ENCODE measurements around the gene ZBTB34. TPM values are rescaled to one million over a fixed set of nuclear protein-coding genes. Genes with fewer than 3 reads are reported as not detected.

Gene ZBTB34
- total and polyA plus RNA-seq, 4 donors = 1.1 to 9.5 (median 3.4) TPM

DNA sequence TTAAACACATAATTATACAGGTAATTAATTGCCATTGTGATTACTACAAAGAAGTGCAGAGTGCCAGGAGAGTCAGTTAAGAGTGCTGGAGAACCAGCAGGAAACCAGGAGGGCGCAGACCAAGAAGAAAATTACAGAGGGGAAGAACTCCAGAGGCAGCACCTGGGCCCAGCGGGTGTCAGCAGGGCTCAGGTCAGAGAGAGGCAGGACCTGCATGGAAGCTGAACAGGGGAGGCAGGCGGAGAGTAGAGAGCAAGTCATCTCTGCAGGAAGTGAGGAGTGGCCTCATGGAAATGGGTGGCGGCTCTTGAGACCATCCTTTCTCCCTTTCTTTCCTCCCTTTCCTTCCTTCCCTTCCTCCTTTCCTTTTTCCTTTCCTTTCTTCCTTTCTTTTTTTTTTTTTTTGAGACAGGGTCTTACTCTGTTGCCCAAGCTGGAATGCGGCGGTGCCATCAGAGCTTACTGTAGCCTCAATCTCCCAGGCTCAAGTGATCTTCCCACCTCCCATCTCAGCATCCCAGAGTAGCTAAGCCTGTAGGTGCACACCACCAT is 4.0 kb upstream of the ZBTB34 start:
- Histone ChIP-seq H3K9me3 (ENCODE audit: control insufficient read depth in 4 of 4, low read length in 3 of 4) (no peaks in the 10 kb centered on the region), H3K4me3 (ENCODE audit: low read depth in 1 of 3, low read length in 3 of 3) (no peak overlapping the region), H3K36me3 (ENCODE audit: control insufficient read depth in 4 of 4, insufficient read depth in 3 of 4, low read depth in 1 of 4, low read length in 3 of 4) (no peaks in the 10 kb centered on the region), H3K27ac (ENCODE audit: low read depth in 1 of 2, low read length in 2 of 2) (no peak overlapping the region), H3K9ac (ENCODE audit: low read depth in 1 of 2, low read length in 2 of 2) (no peak overlapping the region), H3K27me3 (ENCODE audit: control insufficient read depth in 4 of 4, insufficient read depth in 4 of 4, low read length in 3 of 4) (no peaks in the 10 kb centered on the region), H3K4me1 (ENCODE audit: control insufficient read depth in 4 of 4, insufficient read depth in 4 of 4, low read length in 3 of 4) (peaks cover 4 to 17% (median 11%) of the 10 kb centered on the region in 4 donors)
- 90% methylated on average over 6 of the region's 6 CpGs for WGBS
- TF ChIP-seq, protein P1, sequence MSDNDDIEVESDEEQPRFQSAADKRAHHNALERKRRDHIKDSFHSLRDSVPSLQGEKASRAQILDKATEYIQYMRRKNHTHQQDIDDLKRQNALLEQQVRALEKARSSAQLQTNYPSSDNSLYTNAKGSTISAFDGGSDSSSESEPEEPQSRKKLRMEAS (IDR thresholded peaks at IDR 0.05) = no peak
- no peak for DNase-seq (ENCODE audit: low spot score)

DNA sequence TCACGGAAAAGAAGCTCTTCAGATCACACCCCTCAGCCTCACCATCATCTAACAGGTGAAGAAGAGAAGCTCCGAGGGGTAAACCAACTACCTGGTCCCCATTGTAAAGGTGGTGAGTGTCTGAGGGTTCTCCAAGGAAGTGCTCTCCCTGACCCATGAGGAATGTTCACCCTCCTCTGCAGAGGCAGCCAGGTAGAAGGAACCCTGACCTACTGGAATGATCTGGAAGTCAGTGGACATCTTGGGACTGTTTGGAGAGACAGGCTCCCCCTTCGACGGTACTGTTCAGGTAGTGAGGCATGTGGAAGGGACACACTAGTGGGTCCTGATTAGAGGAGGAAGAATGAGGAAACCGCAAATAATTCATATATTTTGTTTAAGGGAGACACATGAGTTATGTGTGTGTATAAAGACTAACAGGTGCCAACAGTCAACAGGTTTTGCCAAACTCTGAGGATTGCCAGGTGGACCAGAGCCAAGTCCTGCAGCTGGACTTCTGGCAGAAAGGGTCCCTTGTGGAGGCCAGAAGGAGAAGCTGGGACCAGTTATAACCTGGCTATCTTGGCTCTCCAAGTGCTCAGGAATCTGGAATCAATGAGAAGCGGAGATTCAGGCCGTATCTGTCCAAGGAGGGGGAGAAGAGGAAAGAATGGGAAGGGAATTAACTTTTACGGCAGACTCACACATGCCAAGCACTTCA is 3.0 kb upstream of the ZBTB34 start:
- H3K36me3 ChIP-seq (ENCODE audit: control insufficient read depth in 4 of 4, insufficient read depth in 3 of 4, low read depth in 1 of 4, low read length in 3 of 4) = no peaks in the 10 kb centered on the region
- H3K27ac ChIP-seq (ENCODE audit: low read depth in 1 of 2, low read length in 2 of 2) = no peak overlapping the region
- H3K27me3 ChIP-seq (ENCODE audit: control insufficient read depth in 4 of 4, insufficient read depth in 4 of 4, low read length in 3 of 4) = no peaks in the 10 kb centered on the region
- TF ChIP-seq, protein P2, sequence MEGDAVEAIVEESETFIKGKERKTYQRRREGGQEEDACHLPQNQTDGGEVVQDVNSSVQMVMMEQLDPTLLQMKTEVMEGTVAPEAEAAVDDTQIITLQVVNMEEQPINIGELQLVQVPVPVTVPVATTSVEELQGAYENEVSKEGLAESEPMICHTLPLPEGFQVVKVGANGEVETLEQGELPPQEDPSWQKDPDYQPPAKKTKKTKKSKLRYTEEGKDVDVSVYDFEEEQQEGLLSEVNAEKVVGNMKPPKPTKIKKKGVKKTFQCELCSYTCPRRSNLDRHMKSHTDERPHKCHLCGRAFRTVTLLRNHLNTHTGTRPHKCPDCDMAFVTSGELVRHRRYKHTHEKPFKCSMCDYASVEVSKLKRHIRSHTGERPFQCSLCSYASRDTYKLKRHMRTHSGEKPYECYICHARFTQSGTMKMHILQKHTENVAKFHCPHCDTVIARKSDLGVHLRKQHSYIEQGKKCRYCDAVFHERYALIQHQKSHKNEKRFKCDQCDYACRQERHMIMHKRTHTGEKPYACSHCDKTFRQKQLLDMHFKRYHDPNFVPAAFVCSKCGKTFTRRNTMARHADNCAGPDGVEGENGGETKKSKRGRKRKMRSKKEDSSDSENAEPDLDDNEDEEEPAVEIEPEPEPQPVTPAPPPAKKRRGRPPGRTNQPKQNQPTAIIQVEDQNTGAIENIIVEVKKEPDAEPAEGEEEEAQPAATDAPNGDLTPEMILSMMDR (IDR thresholded peaks at IDR 0.05; ENCODE audit: low read depth, low read length, missing input control) = no peak
- TF ChIP-seq JUND (IDR thresholded peaks at IDR 0.05) = no peak
- no peak for TF ChIP-seq HNF4A (conservative IDR thresholded peaks at IDR 0.05)
- TF ChIP-seq RAD21 (IDR thresholded peaks at IDR 0.05) = no peak
- no peak for TF ChIP-seq EGR1 (IDR thresholded peaks at IDR 0.05; ENCODE audit: low read depth in 2 of 2)
- TF ChIP-seq, protein P3, sequence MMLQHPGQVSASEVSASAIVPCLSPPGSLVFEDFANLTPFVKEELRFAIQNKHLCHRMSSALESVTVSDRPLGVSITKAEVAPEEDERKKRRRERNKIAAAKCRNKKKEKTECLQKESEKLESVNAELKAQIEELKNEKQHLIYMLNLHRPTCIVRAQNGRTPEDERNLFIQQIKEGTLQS (IDR thresholded peaks at IDR 0.05) = no peak
- TF ChIP-seq, protein P1 (IDR thresholded peaks at IDR 0.05) = no peak
- TF ChIP-seq FOXA1 (IDR thresholded peaks at IDR 0.05) = no peak
- no peak for TF ChIP-seq FOXA2 (IDR thresholded peaks at IDR 0.05)
- no peak for TF ChIP-seq HNF4G (IDR thresholded peaks at IDR 0.05)
- no peak for TF ChIP-seq SP1 (IDR thresholded peaks at IDR 0.05)
- TF ChIP-seq RXRA (IDR thresholded peaks at IDR 0.05) = no peak
- TF ChIP-seq YY1 (IDR thresholded peaks at IDR 0.05) = no peak
- TF ChIP-seq GABPA (IDR thresholded peaks at IDR 0.05 in 1 of 2, conservative IDR thresholded peaks at IDR 0.05 in 1 of 2) = no peak
- no peak for TF ChIP-seq TAF1 (conservative IDR thresholded peaks at IDR 0.05)
- TF ChIP-seq, protein P4, sequence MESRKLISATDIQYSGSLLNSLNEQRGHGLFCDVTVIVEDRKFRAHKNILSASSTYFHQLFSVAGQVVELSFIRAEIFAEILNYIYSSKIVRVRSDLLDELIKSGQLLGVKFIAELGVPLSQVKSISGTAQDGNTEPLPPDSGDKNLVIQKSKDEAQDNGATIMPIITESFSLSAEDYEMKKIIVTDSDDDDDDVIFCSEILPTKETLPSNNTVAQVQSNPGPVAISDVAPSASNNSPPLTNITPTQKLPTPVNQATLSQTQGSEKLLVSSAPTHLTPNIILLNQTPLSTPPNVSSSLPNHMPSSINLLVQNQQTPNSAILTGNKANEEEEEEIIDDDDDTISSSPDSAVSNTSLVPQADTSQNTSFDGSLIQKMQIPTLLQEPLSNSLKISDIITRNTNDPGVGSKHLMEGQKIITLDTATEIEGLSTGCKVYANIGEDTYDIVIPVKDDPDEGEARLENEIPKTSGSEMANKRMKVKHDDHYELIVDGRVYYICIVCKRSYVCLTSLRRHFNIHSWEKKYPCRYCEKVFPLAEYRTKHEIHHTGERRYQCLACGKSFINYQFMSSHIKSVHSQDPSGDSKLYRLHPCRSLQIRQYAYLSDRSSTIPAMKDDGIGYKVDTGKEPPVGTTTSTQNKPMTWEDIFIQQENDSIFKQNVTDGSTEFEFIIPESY (IDR thresholded peaks at IDR 0.05) = no peak
- no peak for TF ChIP-seq NR2F2 (IDR thresholded peaks at IDR 0.05)
- peaks cover 7 to 26% (median 20%) of the 10 kb centered on the region in 4 donors for H3K4me1 ChIP-seq (ENCODE audit: control insufficient read depth in 4 of 4, insufficient read depth in 4 of 4, low read length in 3 of 4)
- DNase-seq (ENCODE audit: low spot score) = no peak
- 74% methylated on average over 8 of the region's 8 CpGs for WGBS
- no peaks in the 10 kb centered on the region for H3K9me3 ChIP-seq (ENCODE audit: control insufficient read depth in 4 of 4, low read length in 3 of 4)
- no peak overlapping the region for H3K9ac ChIP-seq (ENCODE audit: low read depth in 1 of 2, low read length in 2 of 2)
- no peak overlapping the region for H3K4me3 ChIP-seq (ENCODE audit: low read depth in 1 of 3, low read length in 3 of 3)
